H9 (cell line): ENCODE measurements around the gene VTA1. TPM values are rescaled to one million over a fixed set of nuclear protein-coding genes. Genes with fewer than 3 reads are reported as not detected.

ENCODE experiments used
- DNase-seq: peaks from one replicate; pipeline ENCODE4 v3.0.0-alpha.2; 2017
- H2AFZ ChIP-seq: one replicate; pipeline ENCODE4 v1.6.1; 2013; ENCODE audit warnings: mild to moderate bottlenecking, low read length, control low read depth, moderate library complexity
- H2AK5ac ChIP-seq: 2 replicates; pipeline ENCODE4 v1.6.1; 2013; ENCODE audit warnings: low read length, control low read depth, mixed read lengths; ENCODE audit not compliant: insufficient read length
- H2BK120ac ChIP-seq: one replicate; pipeline ENCODE4 v1.6.1; 2013; ENCODE audit warnings: low read depth, mild to moderate bottlenecking, low read length, control low read depth, inconsistent platforms; ENCODE audit not compliant: poor library complexity, severe bottlenecking
- H2BK12ac ChIP-seq: 2 replicates; pipeline ENCODE4 v1.6.1; 2013; ENCODE audit warnings: low read length, control low read depth, mixed read lengths, low read depth; ENCODE audit not compliant: insufficient read length
- H2BK15ac ChIP-seq: 2 replicates; pipeline ENCODE4 v1.6.1; 2013; ENCODE audit warnings: low read depth, low read length, control low read depth
- H2BK20ac ChIP-seq: one replicate; pipeline ENCODE4 v1.6.1; 2013; ENCODE audit warnings: low read depth, mild to moderate bottlenecking, low read length, control low read depth, inconsistent platforms; ENCODE audit not compliant: poor library complexity, severe bottlenecking
- H2BK5ac ChIP-seq: 2 replicates; pipeline ENCODE4 v1.6.1; 2013; ENCODE audit warnings: low read length, control low read depth, mixed read lengths; ENCODE audit not compliant: insufficient read length
- H3K14ac ChIP-seq: 2 replicates; pipeline ENCODE4 v1.6.1; 2013; ENCODE audit warnings: low read length, control low read depth; ENCODE audit not compliant: insufficient read depth
- H3K18ac ChIP-seq: 2 replicates; pipeline ENCODE4 v1.6.1; 2013; ENCODE audit warnings: low read depth, mild to moderate bottlenecking, mixed read lengths, low read length, control low read depth; ENCODE audit not compliant: insufficient read length
- H3K23ac ChIP-seq: 2 replicates; pipeline ENCODE4 v1.6.1; 2013; ENCODE audit warnings: low read length, control low read depth, mixed read lengths, low read depth; ENCODE audit not compliant: insufficient read length
- H3K23me2 ChIP-seq: 2 replicates; pipeline ENCODE4 v1.6.1; 2013; ENCODE audit warnings: low read depth, mild to moderate bottlenecking, mixed read lengths, low read length, control low read depth; ENCODE audit not compliant: insufficient read length, poor library complexity, severe bottlenecking
- H3K27ac ChIP-seq: 2 replicates; pipeline ENCODE4 v1.5.1; 2013; ENCODE audit warnings: low read length, control low read depth, mixed read lengths, low read depth; ENCODE audit not compliant: insufficient read length
- H3K27me3 ChIP-seq: 2 replicates; pipeline ENCODE4 v1.6.1; 2013; ENCODE audit warnings: low read length, control low read depth, inconsistent platforms; ENCODE audit not compliant: insufficient read depth
- H3K4ac ChIP-seq: 2 replicates; pipeline ENCODE4 v1.6.1; 2013; ENCODE audit warnings: low read depth, mild to moderate bottlenecking, control low read depth, inconsistent platforms, low read length, moderate library complexity
- H3K4me1 ChIP-seq: 2 replicates; pipeline ENCODE4 v1.6.1; 2013; ENCODE audit warnings: low read length, control low read depth, inconsistent platforms; ENCODE audit not compliant: insufficient read depth
- H3K4me2 ChIP-seq: 2 replicates; pipeline ENCODE4 v1.6.1; 2013; ENCODE audit warnings: low read length, control low read depth, mixed read lengths; ENCODE audit not compliant: insufficient read length, insufficient read depth
- H3K56ac ChIP-seq: 2 replicates; pipeline ENCODE4 v1.6.1; 2013; ENCODE audit warnings: low read depth, mild to moderate bottlenecking, mixed read lengths, low read length, control low read depth; ENCODE audit not compliant: insufficient read length
- H3K79me1 ChIP-seq: 2 replicates; pipeline ENCODE4 v1.6.1; 2013; ENCODE audit warnings: low read depth, mild to moderate bottlenecking, moderate library complexity, low read length, control low read depth, inconsistent platforms; ENCODE audit not compliant: insufficient read depth, poor library complexity, severe bottlenecking
- H3K79me2 ChIP-seq: 2 replicates; pipeline ENCODE4 v1.6.1; 2013; ENCODE audit warnings: low read length, control low read depth, inconsistent platforms; ENCODE audit not compliant: insufficient read depth
- H3K9ac ChIP-seq: 2 replicates; pipeline ENCODE4 v1.6.1; 2013; ENCODE audit warnings: low read length, control low read depth, mixed read lengths; ENCODE audit not compliant: insufficient read length; ENCODE audit errors: extremely low read depth
- H3K9me3 ChIP-seq: one replicate; pipeline ENCODE4 v1.6.1; 2013; ENCODE audit warnings: low read depth, low read length, inconsistent platforms; ENCODE audit not compliant: control insufficient read depth
- H3T11ph ChIP-seq: one replicate; pipeline ENCODE4 v1.6.1; 2013; ENCODE audit warnings: mild to moderate bottlenecking, low read length, control low read depth, inconsistent platforms
- H4K20me1 ChIP-seq: one replicate; pipeline ENCODE4 v1.6.1; 2013; ENCODE audit not compliant: control insufficient read depth, insufficient read length, insufficient read depth
- H4K5ac ChIP-seq: 2 replicates; pipeline ENCODE4 v1.6.1; 2013; ENCODE audit warnings: low read depth, mild to moderate bottlenecking, mixed read lengths, low read length, control low read depth; ENCODE audit not compliant: insufficient read length
- H4K8ac ChIP-seq: replicated peaks from 2 replicates; pipeline ENCODE4 v1.6.1; 2013; ENCODE audit warnings: low read length, control low read depth, mixed read lengths, low read depth; ENCODE audit not compliant: insufficient read length
- H4K91ac ChIP-seq: 2 replicates; pipeline ENCODE4 v1.6.1; 2013; ENCODE audit warnings: low read depth, mild to moderate bottlenecking, moderate library complexity, mixed read lengths, low read length, control low read depth; ENCODE audit not compliant: insufficient read length
- H3K27ac Mint-ChIP-seq, 3 experiments: 2 replicates in 2 of 3; 3 replicates in 1 of 3; pipeline ENCODE4 v1.8.0; 2020 to 2021; ENCODE audit warnings: mixed read lengths in 3 of 3, mild to moderate bottlenecking in 1 of 3, moderate library complexity in 1 of 3
- H3K27me3 Mint-ChIP-seq: 2 replicates; pipeline ENCODE4 v1.8.0; 2021; ENCODE audit warnings: low read depth, mild to moderate bottlenecking, moderate library complexity, mixed read lengths
- H3K36me3 Mint-ChIP-seq, 3 experiments: 2 replicates in 2 of 3; 3 replicates in 1 of 3; pipeline ENCODE4 v1.8.0; 2020 to 2021; ENCODE audit warnings: low read depth in 3 of 3, mixed read lengths in 3 of 3; ENCODE audit not compliant: insufficient read depth in 1 of 3
- H3K4me1 Mint-ChIP-seq, 2 experiments: 2 replicates each; pipeline ENCODE4 v1.8.0; 2020; ENCODE audit warnings: mixed read lengths in 2 of 2
- H3K4me3 Mint-ChIP-seq, 2 experiments: 2 replicates in 1 of 2; 3 replicates in 1 of 2; pipeline ENCODE4 v1.8.0; 2020 to 2021; ENCODE audit warnings: mild to moderate bottlenecking in 2 of 2, mixed read lengths in 2 of 2, moderate library complexity in 1 of 2
- H3K9me3 Mint-ChIP-seq, 2 experiments: 2 replicates in 1 of 2; 3 replicates in 1 of 2; pipeline ENCODE4 v1.8.0; 2020; ENCODE audit warnings: mild to moderate bottlenecking in 2 of 2, mixed read lengths in 2 of 2, moderate library complexity in 1 of 2
- WGBS: extraction: QIAGEN DNeasy Blood & Tissue Kit; methylation state at CpG from one replicate; pipeline ENCODE4 v1.1.7; 2013; ENCODE audit warnings: missing lambda C conversion rate, low lambda C conversion rate, mixed read lengths; ENCODE audit not compliant: insufficient read length; ENCODE audit errors: extremely low coverage; 5-methylcytosine and 5-hydroxymethylcytosine counted together
- total RNA-seq: library from RNA; stranded (reverse); gene quantifications from 2 replicates; pipeline ENCODE4 v1.2.1, GENCODE V29; 2021
- TF ChIP-seq, protein P1 (sequence below): fragments of 200-600 bp; sonication (generic); conservative IDR thresholded peaks from 3 replicates; pipeline ENCODE4 v1.8.0; 2021; ENCODE audit warnings: antibody characterized with exemption, mild to moderate bottlenecking

The VTA1 gene
- total RNA-seq, 1 experiment from 2014 or later = 63.1 TPM

GRCh38 chr6:142235272-142235671 is 88.2 kb downstream of the VTA1 start:
- TF ChIP-seq, protein P1, sequence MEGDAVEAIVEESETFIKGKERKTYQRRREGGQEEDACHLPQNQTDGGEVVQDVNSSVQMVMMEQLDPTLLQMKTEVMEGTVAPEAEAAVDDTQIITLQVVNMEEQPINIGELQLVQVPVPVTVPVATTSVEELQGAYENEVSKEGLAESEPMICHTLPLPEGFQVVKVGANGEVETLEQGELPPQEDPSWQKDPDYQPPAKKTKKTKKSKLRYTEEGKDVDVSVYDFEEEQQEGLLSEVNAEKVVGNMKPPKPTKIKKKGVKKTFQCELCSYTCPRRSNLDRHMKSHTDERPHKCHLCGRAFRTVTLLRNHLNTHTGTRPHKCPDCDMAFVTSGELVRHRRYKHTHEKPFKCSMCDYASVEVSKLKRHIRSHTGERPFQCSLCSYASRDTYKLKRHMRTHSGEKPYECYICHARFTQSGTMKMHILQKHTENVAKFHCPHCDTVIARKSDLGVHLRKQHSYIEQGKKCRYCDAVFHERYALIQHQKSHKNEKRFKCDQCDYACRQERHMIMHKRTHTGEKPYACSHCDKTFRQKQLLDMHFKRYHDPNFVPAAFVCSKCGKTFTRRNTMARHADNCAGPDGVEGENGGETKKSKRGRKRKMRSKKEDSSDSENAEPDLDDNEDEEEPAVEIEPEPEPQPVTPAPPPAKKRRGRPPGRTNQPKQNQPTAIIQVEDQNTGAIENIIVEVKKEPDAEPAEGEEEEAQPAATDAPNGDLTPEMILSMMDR = no peak
- H3K23me2 ChIP-seq = no peaks in the 10 kb centered on the region
- H4K8ac ChIP-seq = no peak overlapping the region
- H3K9me3 ChIP-seq = no peaks in the 10 kb centered on the region
- H4K5ac ChIP-seq = no peak overlapping the region
- H4K20me1 ChIP-seq = no peaks in the 10 kb centered on the region
- no peak overlapping the region for H3K4ac ChIP-seq
- no peak overlapping the region for H3K18ac ChIP-seq
- Mint-ChIP-seq H3K4me3 (no peak overlapping the region; a peak in 1 of 5 replicates), H3K4me1 (peaks cover 21 to 24% of the 10 kb centered on the region in 2 experiments), H3K27ac (no peak overlapping the region), H3K36me3 (no peaks in the 10 kb centered on the region), H3K27me3 (no peaks in the 10 kb centered on the region), H3K9me3 (no peaks in the 10 kb centered on the region)
- H3K9ac ChIP-seq = no peak overlapping the region
- H2BK20ac ChIP-seq = no peak overlapping the region
- no peaks in the 10 kb centered on the region for H3K79me2 ChIP-seq
- H3K27me3 ChIP-seq = no peaks in the 10 kb centered on the region
- no peak overlapping the region for H2BK15ac ChIP-seq
- H2BK120ac ChIP-seq = no peak overlapping the region
- no peak overlapping the region for H3T11ph ChIP-seq
- H2BK12ac ChIP-seq = no peak overlapping the region
- no peak overlapping the region for H2AFZ ChIP-seq
- H3K23ac ChIP-seq = no peak overlapping the region
- H2BK5ac ChIP-seq = no peak overlapping the region
- no peak overlapping the region for H3K14ac ChIP-seq
- DNase-seq = no peak
- no CpG with 5 or more reads among the region's 3 CpGs for WGBS
- no peak overlapping the region for H3K27ac ChIP-seq
- H3K4me1 ChIP-seq = no peaks in the 10 kb centered on the region; the same call in 1 of the 2 replicates
- H3K4me2 ChIP-seq = no peak overlapping the region
- no peaks in the 10 kb centered on the region for H3K79me1 ChIP-seq
- no peak overlapping the region for H2AK5ac ChIP-seq
- no peak overlapping the region for H3K56ac ChIP-seq
- H4K91ac ChIP-seq = no peak overlapping the region
